HG03045 (cell line): ENCODE data around the gene DPP6.

Experiments
- ATAC-seq: cut with Tn5 transposase; IDR thresholded peaks from one replicate; pipeline ENCODE4 v1.9.1; 2021; ENCODE audit warnings: mild to moderate bottlenecking, moderate library complexity; ENCODE audit not compliant: unreplicated experiment

DPP6 gene

DNA sequence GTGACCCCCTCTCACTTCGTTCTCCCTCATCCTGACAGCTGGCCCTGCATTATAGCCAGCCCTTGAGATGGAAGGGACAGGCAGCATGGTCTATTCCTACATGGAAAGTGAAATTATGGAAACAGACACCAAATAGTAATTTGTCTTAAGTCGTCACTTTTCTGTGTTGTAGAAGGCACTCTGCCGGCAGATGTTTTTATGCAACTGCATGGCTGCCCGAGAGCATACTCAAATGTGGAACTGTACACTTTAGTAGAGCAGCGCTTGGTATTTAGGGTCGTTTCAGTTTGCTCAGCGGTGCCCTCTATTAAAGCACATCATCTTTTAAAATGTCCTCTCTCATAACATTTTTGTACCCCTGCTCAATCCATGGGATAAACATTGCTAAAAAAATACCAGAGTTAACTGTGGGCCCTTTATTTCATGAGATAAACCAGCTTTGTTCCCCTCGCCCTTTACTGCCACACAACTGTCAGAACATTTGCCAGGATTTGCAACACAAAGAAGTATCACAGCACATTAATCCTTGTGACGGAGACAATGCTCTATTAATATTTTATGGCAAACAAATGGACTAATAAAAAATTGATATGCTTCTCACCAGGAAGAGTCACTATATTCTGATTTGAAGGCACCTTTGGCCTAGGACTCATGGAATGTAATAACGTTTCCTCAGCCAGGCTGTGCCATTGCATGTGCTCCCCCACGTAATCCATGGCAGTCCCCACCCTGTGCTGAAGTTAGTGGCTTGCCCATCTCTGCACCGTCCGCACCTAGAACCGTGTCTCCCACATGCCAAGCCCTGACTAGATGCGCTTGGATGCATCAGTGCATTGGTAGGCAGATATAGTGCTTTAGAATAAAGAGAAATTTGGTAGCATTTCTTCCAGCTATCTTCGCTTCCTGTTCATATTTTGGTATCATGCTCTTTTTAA lies 729.4 kb downstream of the DPP6 start:
- ATAC-seq = no peak

DNA sequence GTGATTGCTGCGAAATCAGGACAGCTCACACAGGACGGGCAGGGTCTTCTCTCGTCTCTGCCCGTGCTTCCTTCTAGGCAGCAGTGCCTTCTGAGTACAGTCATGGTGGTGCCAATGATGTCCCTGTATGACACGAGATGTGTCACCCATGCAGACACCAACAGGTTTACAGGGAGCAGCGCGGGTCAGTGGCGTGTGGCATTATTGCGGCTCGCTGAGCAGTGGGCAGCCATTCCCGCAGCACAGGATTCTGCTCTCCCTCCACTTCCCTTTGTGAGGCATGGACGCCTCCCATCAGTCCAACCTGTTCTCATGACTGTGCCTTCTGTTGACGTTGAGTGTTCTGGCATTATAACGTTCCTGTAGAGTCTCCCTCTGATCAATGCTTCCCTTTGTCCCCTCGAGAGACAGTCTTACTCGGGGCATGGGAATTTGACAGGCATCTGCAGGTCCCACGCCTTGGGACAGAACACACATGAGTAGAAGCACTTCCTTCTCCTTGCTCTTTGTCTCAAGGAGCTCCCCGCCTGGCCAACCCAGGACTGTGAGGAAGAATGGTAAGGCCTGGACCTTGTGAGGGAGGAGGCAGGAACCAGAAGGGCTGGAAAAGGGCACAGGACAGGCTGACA lies 731.2 kb downstream of the DPP6 start:
- ATAC-seq = no peak

DNA sequence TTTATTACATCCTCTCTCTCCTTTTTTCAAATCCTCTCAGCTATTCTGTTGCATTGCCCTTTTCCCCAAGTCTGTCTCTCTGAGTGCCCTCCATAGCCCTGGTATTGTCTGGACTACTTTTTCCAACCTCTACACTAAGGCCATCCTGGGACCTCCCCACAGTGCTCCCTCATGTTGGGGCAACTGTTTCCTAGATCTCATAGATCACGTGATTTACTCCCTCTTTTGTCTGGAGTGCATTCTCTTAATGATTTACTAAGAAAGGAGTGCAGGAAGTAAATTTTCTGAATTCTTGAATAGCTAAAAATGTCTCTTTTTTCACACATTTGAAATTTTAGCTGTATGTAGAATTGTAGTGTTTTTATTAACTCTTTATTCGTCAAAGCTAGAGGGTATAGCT lies 733.7 kb downstream of the DPP6 start:
- ATAC-seq = no peak

- no peak for ATAC-seq
These were observed 737.2 kb downstream of the DPP6 start for GRCh38 chr7:154789404-154789803.

- no peak for ATAC-seq
These were observed 739.4 kb downstream of the DPP6 start for GRCh38 chr7:154791611-154792010.

- ATAC-seq = no peak
These were observed 740.3 kb downstream of the DPP6 start for GRCh38 chr7:154792436-154793055.

DNA sequence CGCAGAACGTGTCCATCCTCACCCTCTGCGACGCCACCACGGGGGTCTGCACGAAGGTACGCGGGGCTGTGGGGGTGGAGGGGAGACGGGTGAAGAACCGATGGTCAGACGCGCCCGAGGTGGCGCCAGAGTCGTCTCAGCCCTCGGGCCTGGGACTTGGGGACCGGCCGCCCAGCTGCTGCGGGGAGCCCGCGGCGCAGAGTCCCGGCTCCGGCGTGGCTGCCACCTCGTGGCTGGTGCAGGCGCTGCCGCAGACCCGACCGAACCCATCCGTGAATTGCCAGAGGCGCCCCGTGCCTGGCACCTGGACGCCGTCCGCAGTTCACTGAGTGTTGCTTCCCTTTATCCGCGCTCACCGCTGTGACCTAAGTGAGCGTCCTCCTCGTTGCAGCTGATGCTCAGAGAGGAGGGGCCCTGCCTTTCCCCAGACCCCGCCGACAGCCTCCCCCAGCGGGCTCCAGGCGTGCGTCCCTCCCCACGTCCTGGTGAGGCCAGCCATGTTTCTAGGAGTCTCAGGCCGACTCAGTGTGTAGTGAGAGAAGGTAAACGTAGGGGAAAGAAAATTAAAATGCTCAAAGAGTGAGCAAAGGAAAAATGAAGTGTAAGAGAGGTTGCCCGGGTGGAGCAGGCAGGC lies 742.1 kb downstream of the DPP6 start:
- ATAC-seq = no peak

GRCh38 chr7:154795014-154795413 lies 742.8 kb downstream of the DPP6 start:
- ATAC-seq = no peak

DNA sequence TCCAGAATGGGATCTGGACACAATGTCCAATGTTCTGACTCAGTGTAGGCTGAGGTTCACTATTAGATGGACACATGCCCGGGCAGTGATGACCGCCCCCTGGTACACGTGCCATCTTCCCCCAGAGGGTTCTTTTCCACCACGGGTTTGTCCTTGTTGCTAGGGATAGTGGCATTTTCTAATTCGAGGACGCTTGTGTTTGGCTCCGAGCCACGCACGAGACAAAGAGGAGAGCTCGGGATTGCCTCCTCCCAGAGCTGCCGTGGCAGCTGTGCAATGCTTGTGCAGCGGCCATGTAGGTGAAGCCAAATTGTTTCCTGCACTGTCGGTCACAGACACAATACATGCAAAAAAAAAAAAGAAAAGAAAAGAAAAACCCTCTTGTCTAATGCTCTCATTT lies 743.2 kb downstream of the DPP6 start:
- ATAC-seq = no peak

DNA sequence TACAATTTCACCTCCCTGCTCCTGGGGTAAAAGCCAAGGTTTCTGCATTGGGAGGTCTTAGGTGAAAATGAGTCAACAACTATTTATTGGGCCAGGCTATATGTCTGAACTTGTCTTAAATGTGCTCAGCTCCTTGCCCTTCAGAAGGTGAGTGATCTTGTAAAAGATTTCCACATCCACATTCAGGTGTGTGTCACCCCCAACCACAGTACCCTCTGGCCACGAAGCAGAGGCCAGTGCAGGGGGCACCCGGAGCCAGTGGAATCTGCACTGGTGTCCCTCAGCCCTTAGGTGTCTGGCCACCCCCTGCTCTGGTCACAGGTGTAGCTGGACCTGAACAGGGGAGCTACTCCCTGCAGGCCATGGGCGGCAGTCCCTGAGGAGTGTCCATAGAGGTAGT lies 752.3 kb downstream of the DPP6 start:
- ATAC-seq = no peak

DNA sequence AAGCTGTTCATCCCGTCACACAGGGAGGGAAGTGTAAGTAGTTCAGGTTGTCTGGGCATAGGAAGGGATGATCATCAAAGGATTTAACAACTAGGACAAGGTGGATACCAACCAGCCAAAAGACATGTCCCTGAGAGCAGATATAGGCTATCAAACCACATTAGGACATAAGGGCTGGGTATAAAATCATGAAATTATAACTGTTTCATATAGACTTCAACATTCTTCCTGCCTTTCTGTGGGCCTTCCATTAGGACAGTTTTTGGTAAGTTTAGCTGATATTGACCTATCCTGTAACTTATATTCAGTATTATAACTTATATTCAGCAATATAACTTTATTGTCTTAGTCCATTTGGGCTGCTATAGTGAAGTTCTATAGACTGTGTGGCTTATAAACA lies 759.8 kb downstream of the DPP6 start:
- ATAC-seq = no peak

GRCh38 chr7:154817224-154817896 lies 765.2 kb downstream of the DPP6 start:
- ATAC-seq = no peak

DNA sequence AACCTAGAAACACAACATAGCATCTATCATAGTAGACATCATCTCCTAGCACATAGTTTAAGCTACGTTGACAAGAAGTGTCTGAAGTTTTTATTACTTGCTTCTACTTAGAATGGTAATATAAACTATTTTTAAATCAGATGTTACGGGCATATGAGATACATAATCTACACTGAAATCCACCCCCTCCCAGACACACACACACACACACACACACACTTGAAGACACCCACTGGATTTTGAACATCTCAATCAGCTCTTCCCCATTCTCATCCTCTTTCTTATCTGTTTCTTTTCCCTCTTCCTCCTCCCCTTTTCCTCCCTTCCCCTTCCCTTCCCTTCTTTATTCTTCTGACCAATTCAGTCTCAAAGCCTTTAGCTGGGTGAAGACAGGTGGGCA lies 774.8 kb downstream of the DPP6 start:
- no peak for ATAC-seq

- ATAC-seq = no peak
These were observed 780.5 kb downstream of the DPP6 start for GRCh38 chr7:154832557-154833138.

DNA sequence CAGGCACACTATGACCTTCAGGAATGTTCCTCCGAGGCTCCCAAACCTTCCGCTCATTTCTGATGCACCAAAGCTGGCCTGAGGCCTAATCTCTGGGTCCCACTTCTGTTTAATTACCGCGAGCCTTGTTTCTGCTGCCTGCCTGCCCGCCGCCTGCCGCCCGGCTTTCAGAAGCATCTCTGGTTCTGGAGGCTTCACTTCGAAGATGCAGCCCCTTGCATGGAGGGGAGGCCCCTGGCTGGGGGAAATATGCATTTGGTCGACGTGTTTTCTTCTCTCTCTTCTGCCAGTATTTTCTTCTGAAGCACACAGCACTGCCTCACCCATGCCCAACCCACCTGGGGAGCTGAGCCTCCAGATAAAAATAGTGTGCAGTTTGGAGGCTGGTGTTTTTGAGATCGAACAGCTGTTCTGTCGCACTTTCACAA lies 783.8 kb downstream of the DPP6 start:
- no peak for ATAC-seq

- ATAC-seq = no peak
These were observed 784.9 kb downstream of the DPP6 start for GRCh38 chr7:154837087-154837486.

DNA sequence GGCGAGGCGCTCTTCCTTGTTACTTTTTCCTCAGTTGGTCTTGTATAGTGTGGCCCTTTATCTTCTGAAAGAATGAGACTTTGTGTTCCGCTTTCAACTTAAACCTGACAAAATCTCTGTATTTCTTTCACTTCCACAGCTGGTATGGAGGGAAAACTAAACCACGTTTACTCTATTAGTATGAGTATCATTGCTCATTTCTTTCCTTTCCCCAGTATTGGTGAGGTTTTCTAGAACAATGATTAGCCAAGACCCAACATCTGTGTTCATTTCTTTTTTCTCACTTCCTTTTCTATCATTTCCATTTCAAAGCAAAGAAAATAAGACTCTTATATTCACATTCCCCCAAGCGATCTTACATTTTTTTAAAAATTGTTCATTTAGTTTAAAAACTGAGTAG lies 785.4 kb downstream of the DPP6 start:
- no peak for ATAC-seq

DNA sequence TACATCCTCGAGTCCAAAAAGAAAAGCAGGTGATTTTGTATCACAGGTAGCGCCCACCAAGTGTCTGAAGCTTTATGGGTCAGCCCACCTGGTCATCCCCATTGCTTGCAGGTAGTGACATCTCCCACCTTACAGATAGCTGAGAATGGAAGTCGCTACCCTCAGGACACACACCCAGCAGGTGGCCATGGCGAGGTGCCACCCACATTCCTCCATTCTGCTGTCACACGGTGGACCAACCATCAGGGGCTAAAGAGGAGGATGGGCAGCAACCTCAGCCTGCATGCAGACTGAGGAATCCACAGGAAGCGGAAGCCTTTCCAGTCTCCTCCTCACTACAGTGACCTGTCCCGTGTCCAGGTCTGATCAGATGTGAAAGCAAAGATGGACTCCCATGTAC lies 787.9 kb downstream of the DPP6 start:
- no peak for ATAC-seq

DNA sequence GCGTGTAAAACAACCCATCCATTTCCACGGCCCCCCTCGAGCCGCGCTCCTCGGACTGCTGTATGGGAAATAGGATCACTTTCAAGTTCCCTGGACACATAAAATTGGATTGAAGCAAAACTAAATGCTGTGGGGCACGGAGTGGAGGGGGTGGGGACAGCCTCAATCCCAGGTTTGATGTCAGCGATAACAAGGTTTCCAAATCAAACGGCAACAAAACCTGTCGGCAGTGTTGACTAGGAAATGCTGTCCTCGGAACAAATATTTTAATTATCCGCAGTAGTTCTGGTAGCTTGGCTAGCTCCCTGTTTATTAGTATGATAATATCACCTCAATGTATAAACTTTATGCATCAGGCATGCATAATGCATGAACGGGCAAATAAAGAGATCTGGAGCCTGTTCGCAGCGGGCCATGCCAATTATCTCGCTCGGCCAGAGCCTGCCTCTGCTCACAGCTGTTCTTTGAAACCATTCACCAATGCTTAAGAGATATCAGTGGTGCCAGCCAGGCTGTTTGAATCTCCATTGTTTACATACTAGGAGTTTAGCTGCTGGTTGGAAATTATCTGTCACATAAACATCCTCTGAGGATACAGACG lies 789.6 kb downstream of the DPP6 start:
- no peak for ATAC-seq

GRCh38 chr7:154842591-154842990 lies 790.4 kb downstream of the DPP6 start:
- ATAC-seq = no peak
